Measurements from ENCODE around the gene FRMD3.

- TF ChIP-seq CTCF (IDR thresholded peaks at IDR 0.05; ENCODE audit: poor library complexity, severe bottlenecking) (no peak), REST (IDR thresholded peaks at IDR 0.05; ENCODE audit: borderline replicate concordance) (no peak)
Measured at GRCh38 chr9:83538890-83539238, 663 bp upstream of the FRMD3 start.

Data from neural cell (in vitro differentiated cells).